Measurements from ENCODE around the gene BPTF.
"Not testable (repeated sequence)": the region's sequence is repeated elsewhere in the genome, so short reads cannot be mapped to it uniquely, and the experiment has no call there.

The BPTF gene

GRCh38 chr17:67833946-67834631 is 8.8 kb downstream of the BPTF start:
- no peak for DNase-seq

GRCh38 chr17:67834634-67835033 is 9.3 kb downstream of the BPTF start:
- DNase-seq: no peak

- no peak for DNase-seq
Measured at GRCh38 chr17:67836205-67836987, 11.1 kb downstream of the BPTF start.

GRCh38 chr17:67837965-67838364 is 12.7 kb downstream of the BPTF start:
- no peak for DNase-seq

GRCh38 chr17:67838538-67838937 is 13.2 kb downstream of the BPTF start:
- no peak for DNase-seq

GRCh38 chr17:67841992-67842391 is 16.7 kb downstream of the BPTF start:
- DNase-seq: no peak

GRCh38 chr17:67842648-67843047 is 17.3 kb downstream of the BPTF start:
- no peak for DNase-seq

- no peak for DNase-seq
Measured at GRCh38 chr17:67845374-67845773, 20.1 kb downstream of the BPTF start.

GRCh38 chr17:67848189-67848588 is 22.9 kb downstream of the BPTF start:
- not testable (repeated sequence) for DNase-seq

GRCh38 chr17:67848846-67849245 is 23.5 kb downstream of the BPTF start:
- not testable (repeated sequence) for DNase-seq

- no peak for DNase-seq
Measured at GRCh38 chr17:67850991-67851631, 25.8 kb downstream of the BPTF start.

- DNase-seq: no peak
Measured at GRCh38 chr17:67853703-67854102, 28.4 kb downstream of the BPTF start.

GRCh38 chr17:67854378-67854777 is 29.1 kb downstream of the BPTF start:
- DNase-seq: no peak

GRCh38 chr17:67855504-67856324 is 30.4 kb downstream of the BPTF start:
- no peak for DNase-seq

- DNase-seq: not testable (repeated sequence)
Measured at GRCh38 chr17:67856402-67856801, 31.1 kb downstream of the BPTF start.

- DNase-seq: no peak
Measured at GRCh38 chr17:67862614-67863217, 37.4 kb downstream of the BPTF start.

- DNase-seq: no peak
Measured at GRCh38 chr17:67863624-67864247, 38.4 kb downstream of the BPTF start.

- DNase-seq: no peak
Measured at GRCh38 chr17:67865438-67865837, 40.1 kb downstream of the BPTF start.

- no peak for DNase-seq
Measured at GRCh38 chr17:67867591-67867990, 42.3 kb downstream of the BPTF start.

GRCh38 chr17:67868176-67868575 is 42.9 kb downstream of the BPTF start:
- DNase-seq: no peak

- no peak for DNase-seq
Measured at GRCh38 chr17:67879662-67880061, 54.4 kb downstream of the BPTF start.

GRCh38 chr17:67881083-67881482 is 55.8 kb downstream of the BPTF start:
- DNase-seq: no peak

All from activated CD4-positive, alpha-beta T cell treated with anti-CD3 and anti-CD28 coated beads for 48 hours (primary cell).